ENCODE data around the gene MT4.
A peak's percentile ranks its signal among the peaks of the same experiment; 100 is the strongest.

Gene MT4

DNA sequence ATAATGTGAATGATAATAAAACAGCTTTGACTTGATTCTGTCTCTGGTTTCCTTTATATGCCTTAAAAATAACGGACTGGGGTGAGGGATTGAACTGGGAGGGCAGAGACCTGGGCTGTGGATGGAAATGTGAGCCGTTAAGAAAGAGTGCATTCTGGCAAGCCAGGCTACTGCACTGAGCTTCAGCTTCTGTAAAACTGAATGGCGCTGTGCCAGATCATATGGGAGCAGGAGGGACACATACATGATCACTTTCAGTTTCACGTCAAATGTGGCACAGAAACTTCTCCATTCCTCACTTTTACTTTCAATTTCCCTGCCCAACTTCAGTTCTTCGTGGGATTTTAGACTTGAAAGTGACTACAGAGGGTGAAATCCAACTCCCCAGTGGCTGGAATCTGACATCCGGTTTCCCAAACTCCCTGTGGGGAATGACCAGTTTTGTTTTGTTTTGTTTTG, 44.6 kb downstream of the MT4 start:
- H3K9ac ChIP-seq (ENCODE audit: low read depth in 1 of 2, low read length in 2 of 2): peak overlapping the region; percentile 81 to 89
- no peaks in the 10 kb centered on the region for H3K27me3 ChIP-seq (ENCODE audit: control insufficient read depth in 1 of 2, insufficient read depth in 2 of 2, low read length in 2 of 2)
- peaks cover 19 to 44% of the 10 kb centered on the region in 2 donors for H3K4me1 ChIP-seq (ENCODE audit: control insufficient read depth in 1 of 2, insufficient read depth in 2 of 2, low read length in 2 of 2)
- H3K9me3 ChIP-seq (ENCODE audit: control insufficient read depth in 1 of 2, low read length in 2 of 2): no peaks in the 10 kb centered on the region
- H3K4me3 ChIP-seq (ENCODE audit: low read depth in 1 of 2, low read length in 2 of 2): peak overlapping the region; percentile 85 to 95
- no peaks in the 10 kb centered on the region for H3K36me3 ChIP-seq (ENCODE audit: control insufficient read depth in 1 of 2, insufficient read depth in 2 of 2, low read length in 2 of 2)
- H3K27ac ChIP-seq (ENCODE audit: low read depth, low read length): peak overlapping the region; percentile 81

- no peaks in the 10 kb centered on the region for H3K36me3 ChIP-seq (ENCODE audit: control insufficient read depth in 1 of 2, insufficient read depth in 2 of 2, low read length in 2 of 2)
- H3K4me1 ChIP-seq (ENCODE audit: control insufficient read depth in 1 of 2, insufficient read depth in 2 of 2, low read length in 2 of 2): peaks cover 19 to 44% of the 10 kb centered on the region in 2 donors
- no peaks in the 10 kb centered on the region for H3K27me3 ChIP-seq (ENCODE audit: control insufficient read depth in 1 of 2, insufficient read depth in 2 of 2, low read length in 2 of 2)
- H3K27ac ChIP-seq (ENCODE audit: low read depth, low read length): peak overlapping the region; percentile 81
- no peaks in the 10 kb centered on the region for H3K9me3 ChIP-seq (ENCODE audit: control insufficient read depth in 1 of 2, low read length in 2 of 2)
- peak overlapping the region; percentile 85 to 95 for H3K4me3 ChIP-seq (ENCODE audit: low read depth in 1 of 2, low read length in 2 of 2)
- H3K9ac ChIP-seq (ENCODE audit: low read depth in 1 of 2, low read length in 2 of 2): peak overlapping the region; percentile 81 to 89
Observed at GRCh38 chr16:56610017-56610608, 45.2 kb downstream of the MT4 start.

GRCh38 chr16:56610609-56611111, 45.8 kb downstream of the MT4 start:
- peak overlapping the region; percentile 81 to 89 for H3K9ac ChIP-seq (ENCODE audit: low read depth in 1 of 2, low read length in 2 of 2)
- H3K4me1 ChIP-seq (ENCODE audit: control insufficient read depth in 1 of 2, insufficient read depth in 2 of 2, low read length in 2 of 2): peaks cover 19 to 44% of the 10 kb centered on the region in 2 donors
- H3K27me3 ChIP-seq (ENCODE audit: control insufficient read depth in 1 of 2, insufficient read depth in 2 of 2, low read length in 2 of 2): no peaks in the 10 kb centered on the region
- H3K9me3 ChIP-seq (ENCODE audit: control insufficient read depth in 1 of 2, low read length in 2 of 2): no peaks in the 10 kb centered on the region
- peak overlapping the region; percentile 81 for H3K27ac ChIP-seq (ENCODE audit: low read depth, low read length)
- H3K36me3 ChIP-seq (ENCODE audit: control insufficient read depth in 1 of 2, insufficient read depth in 2 of 2, low read length in 2 of 2): no peaks in the 10 kb centered on the region
- H3K4me3 ChIP-seq (ENCODE audit: low read depth in 1 of 2, low read length in 2 of 2): peak overlapping the region; percentile 85 to 95

GRCh38 chr16:56611281-56611833, 46.5 kb downstream of the MT4 start:
- H3K4me1 ChIP-seq (ENCODE audit: control insufficient read depth in 1 of 2, insufficient read depth in 2 of 2, low read length in 2 of 2): peaks cover 19 to 40% of the 10 kb centered on the region in 2 donors
- H3K9ac ChIP-seq (ENCODE audit: low read depth in 1 of 2, low read length in 2 of 2): peak overlapping the region in 1 of 2 donors; percentile 25
- H3K9me3 ChIP-seq (ENCODE audit: control insufficient read depth in 1 of 2, low read length in 2 of 2): no peaks in the 10 kb centered on the region
- no peaks in the 10 kb centered on the region for H3K36me3 ChIP-seq (ENCODE audit: control insufficient read depth in 1 of 2, insufficient read depth in 2 of 2, low read length in 2 of 2)
- H3K27ac ChIP-seq (ENCODE audit: low read depth, low read length): no peak overlapping the region
- no peak overlapping the region for H3K4me3 ChIP-seq (ENCODE audit: low read depth in 1 of 2, low read length in 2 of 2)
- H3K27me3 ChIP-seq (ENCODE audit: control insufficient read depth in 1 of 2, insufficient read depth in 2 of 2, low read length in 2 of 2): no peaks in the 10 kb centered on the region

DNA sequence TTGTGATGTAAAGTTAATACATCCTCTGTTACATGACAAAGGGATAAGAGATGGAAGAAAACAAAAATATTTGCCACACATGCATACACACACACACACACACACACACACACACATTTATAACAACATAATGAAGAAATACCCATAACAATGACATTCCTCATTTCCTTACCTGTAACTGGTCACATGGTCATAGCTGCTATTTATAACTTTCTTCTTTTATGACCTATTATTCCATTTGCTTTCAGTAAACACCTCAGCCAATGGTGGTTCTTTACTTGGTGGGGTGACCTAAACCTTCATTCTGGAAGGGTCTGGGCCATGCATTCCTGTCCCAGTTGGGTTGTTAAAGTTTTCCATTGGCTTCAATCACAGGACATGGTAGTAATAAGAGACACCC, 48.8 kb downstream of the MT4 start:
- Histone ChIP-seq H3K4me3 (ENCODE audit: low read depth in 1 of 2, low read length in 2 of 2) (no peak overlapping the region), H3K27ac (ENCODE audit: low read depth, low read length) (no peak overlapping the region), H3K36me3 (ENCODE audit: control insufficient read depth in 1 of 2, insufficient read depth in 2 of 2, low read length in 2 of 2) (no peaks in the 10 kb centered on the region), H3K9ac (ENCODE audit: low read depth in 1 of 2, low read length in 2 of 2) (no peak overlapping the region), H3K4me1 (ENCODE audit: control insufficient read depth in 1 of 2, insufficient read depth in 2 of 2, low read length in 2 of 2) (peaks cover 19 to 35% of the 10 kb centered on the region in 2 donors), H3K9me3 (ENCODE audit: control insufficient read depth in 1 of 2, low read length in 2 of 2) (no peaks in the 10 kb centered on the region), H3K27me3 (ENCODE audit: control insufficient read depth in 1 of 2, insufficient read depth in 2 of 2, low read length in 2 of 2) (no peaks in the 10 kb centered on the region)

DNA sequence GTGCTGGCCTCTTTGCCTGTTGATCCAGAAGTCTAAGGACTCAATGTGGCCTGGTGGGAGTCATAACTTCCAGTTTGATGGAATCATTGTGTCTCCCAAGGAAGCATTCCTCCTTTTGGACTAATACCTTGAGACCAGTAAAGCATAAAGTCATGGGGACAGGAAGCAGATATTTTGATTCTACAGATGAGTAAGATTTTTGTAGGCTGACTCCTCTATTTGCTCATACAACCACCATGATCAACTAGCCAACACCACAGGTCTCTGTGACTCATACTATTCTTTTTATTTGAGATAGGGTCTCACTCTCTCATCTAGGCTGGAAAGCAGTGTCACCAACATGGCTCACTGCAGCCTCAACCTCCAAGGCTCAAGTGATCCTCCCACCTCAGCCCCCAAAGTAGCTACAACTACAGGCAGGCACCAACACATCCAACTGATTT, 49.7 kb downstream of the MT4 start:
- no peak overlapping the region for H3K27ac ChIP-seq (ENCODE audit: low read depth, low read length)
- no peaks in the 10 kb centered on the region for H3K27me3 ChIP-seq (ENCODE audit: control insufficient read depth in 1 of 2, insufficient read depth in 2 of 2, low read length in 2 of 2)
- H3K36me3 ChIP-seq (ENCODE audit: control insufficient read depth in 1 of 2, insufficient read depth in 2 of 2, low read length in 2 of 2): no peaks in the 10 kb centered on the region
- no peak overlapping the region for H3K9ac ChIP-seq (ENCODE audit: low read depth in 1 of 2, low read length in 2 of 2)
- H3K9me3 ChIP-seq (ENCODE audit: control insufficient read depth in 1 of 2, low read length in 2 of 2): no peaks in the 10 kb centered on the region
- no peak overlapping the region for H3K4me3 ChIP-seq (ENCODE audit: low read depth in 1 of 2, low read length in 2 of 2)
- peaks cover 19 to 30% of the 10 kb centered on the region in 2 donors for H3K4me1 ChIP-seq (ENCODE audit: control insufficient read depth in 1 of 2, insufficient read depth in 2 of 2, low read length in 2 of 2)

DNA sequence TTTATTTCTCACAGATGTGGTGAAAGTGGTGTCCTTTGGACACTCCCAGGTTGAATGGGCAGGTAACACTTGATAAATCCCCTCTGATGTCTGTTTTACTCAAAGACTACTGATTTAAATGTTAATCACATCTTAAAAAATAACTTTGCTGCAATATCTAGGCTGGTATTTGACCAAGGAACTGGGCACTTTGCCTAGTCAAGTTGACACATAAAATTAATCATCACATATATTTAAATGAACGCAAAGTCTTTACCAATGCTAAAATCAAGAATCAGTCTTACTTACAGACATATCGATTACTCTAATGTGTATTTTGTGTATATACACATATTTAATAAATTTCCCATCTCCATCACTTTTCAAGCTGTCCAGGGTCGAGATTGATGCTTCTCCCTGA, 50.5 kb downstream of the MT4 start:
- H3K27me3 ChIP-seq (ENCODE audit: control insufficient read depth in 1 of 2, insufficient read depth in 2 of 2, low read length in 2 of 2): no peaks in the 10 kb centered on the region
- H3K4me3 ChIP-seq (ENCODE audit: low read depth in 1 of 2, low read length in 2 of 2): no peak overlapping the region
- H3K4me1 ChIP-seq (ENCODE audit: control insufficient read depth in 1 of 2, insufficient read depth in 2 of 2, low read length in 2 of 2): peaks cover 19 to 24% of the 10 kb centered on the region in 2 donors
- H3K9ac ChIP-seq (ENCODE audit: low read depth in 1 of 2, low read length in 2 of 2): no peak overlapping the region
- H3K36me3 ChIP-seq (ENCODE audit: control insufficient read depth in 1 of 2, insufficient read depth in 2 of 2, low read length in 2 of 2): no peaks in the 10 kb centered on the region
- H3K27ac ChIP-seq (ENCODE audit: low read depth, low read length): no peak overlapping the region
- no peaks in the 10 kb centered on the region for H3K9me3 ChIP-seq (ENCODE audit: control insufficient read depth in 1 of 2, low read length in 2 of 2)

GRCh38 chr16:56616608-56617211, 51.8 kb downstream of the MT4 start:
- Histone ChIP-seq H3K9me3 (ENCODE audit: control insufficient read depth in 1 of 2, low read length in 2 of 2) (no peaks in the 10 kb centered on the region), H3K4me3 (ENCODE audit: low read depth in 1 of 2, low read length in 2 of 2) (peak overlapping the region; percentile 61 to 65), H3K27ac (ENCODE audit: low read depth, low read length) (no peak overlapping the region), H3K9ac (ENCODE audit: low read depth in 1 of 2, low read length in 2 of 2) (peak overlapping the region; percentile 44), H3K27me3 (ENCODE audit: control insufficient read depth in 1 of 2, insufficient read depth in 2 of 2, low read length in 2 of 2) (no peaks in the 10 kb centered on the region), H3K4me1 (ENCODE audit: control insufficient read depth in 1 of 2, insufficient read depth in 2 of 2, low read length in 2 of 2) (peaks cover 11 to 13% of the 10 kb centered on the region in 2 donors), H3K36me3 (ENCODE audit: control insufficient read depth in 1 of 2, insufficient read depth in 2 of 2, low read length in 2 of 2) (no peaks in the 10 kb centered on the region)

GRCh38 chr16:56617212-56618085, 52.6 kb downstream of the MT4 start:
- Histone ChIP-seq H3K4me1 (ENCODE audit: control insufficient read depth in 1 of 2, insufficient read depth in 2 of 2, low read length in 2 of 2) (peaks cover 10 to 13% of the 10 kb centered on the region in 2 donors), H3K9me3 (ENCODE audit: control insufficient read depth in 1 of 2, low read length in 2 of 2) (no peaks in the 10 kb centered on the region), H3K4me3 (ENCODE audit: low read depth in 1 of 2, low read length in 2 of 2) (peak overlapping the region; percentile 61 to 65), H3K27me3 (ENCODE audit: control insufficient read depth in 1 of 2, insufficient read depth in 2 of 2, low read length in 2 of 2) (no peaks in the 10 kb centered on the region), H3K27ac (ENCODE audit: low read depth, low read length) (no peak overlapping the region), H3K36me3 (ENCODE audit: control insufficient read depth in 1 of 2, insufficient read depth in 2 of 2, low read length in 2 of 2) (no peaks in the 10 kb centered on the region), H3K9ac (ENCODE audit: low read depth in 1 of 2, low read length in 2 of 2) (peak overlapping the region; percentile 51 to 63)

All from duodenal mucosa (tissue), 2 donors.